ENCODE measurements around the gene PLSCR3.

Gene PLSCR3

GRCh38 chr17:7419819-7420610, 25.7 kb upstream of the PLSCR3 start, which contains the start of gene SPEM1:
Gene SPEM1, plus strand, starts transcription at chr17:7420324. Its CDS starts 61 bp downstream, at chr17:7420385.
- H3K4me3 ChIP-seq (replicated peaks; ENCODE audit: low read depth, low read length): no peak within 1 kb of the TSS

GRCh38 chr17:7418472-7419152, 24.3 kb upstream of the PLSCR3 start:
- H3K4me3 ChIP-seq (replicated peaks; ENCODE audit: low read depth, low read length): no peak overlapping the region
- TF ChIP-seq CTCF (IDR thresholded peaks at IDR 0.05; ENCODE audit: low read depth, low read length, missing control alignments): no peak
- no peak for DNase-seq (ENCODE audit: extremely low read depth, low read depth)

More at GRCh38 chr17:7419819-7420610, 25.7 kb upstream of the PLSCR3 start, which contains the start of gene SPEM1:
- TF ChIP-seq CTCF (IDR thresholded peaks at IDR 0.05; ENCODE audit: low read depth, low read length, missing control alignments): no peak
- DNase-seq (ENCODE audit: extremely low read depth, low read depth): no peak

- no peak overlapping the region for H3K4me3 ChIP-seq (replicated peaks; ENCODE audit: low read depth, low read length)
- no peak for TF ChIP-seq CTCF (IDR thresholded peaks at IDR 0.05; ENCODE audit: low read depth, low read length, missing control alignments)
- DNase-seq (ENCODE audit: extremely low read depth, low read depth): no peak
These were observed 22.8 kb upstream of the PLSCR3 start for GRCh38 chr17:7417056-7417655.

- no peak overlapping the region for H3K4me3 ChIP-seq (replicated peaks; ENCODE audit: low read depth, low read length)
- TF ChIP-seq CTCF (IDR thresholded peaks at IDR 0.05; ENCODE audit: low read depth, low read length, missing control alignments): no peak
- no peak for DNase-seq (ENCODE audit: extremely low read depth, low read depth)
These were observed 22.0 kb upstream of the PLSCR3 start for GRCh38 chr17:7416323-7416722.

- no peak for DNase-seq (ENCODE audit: extremely low read depth, low read depth)
- no peak overlapping the region for H3K4me3 ChIP-seq (replicated peaks; ENCODE audit: low read depth, low read length)
- TF ChIP-seq CTCF (IDR thresholded peaks at IDR 0.05; ENCODE audit: low read depth, low read length, missing control alignments): no peak
These were observed 21.5 kb upstream of the PLSCR3 start for GRCh38 chr17:7415784-7416183.

GRCh38 chr17:7414837-7415236, 20.5 kb upstream of the PLSCR3 start:
- H3K4me3 ChIP-seq (replicated peaks; ENCODE audit: low read depth, low read length): no peak overlapping the region
- no peak for TF ChIP-seq CTCF (IDR thresholded peaks at IDR 0.05; ENCODE audit: low read depth, low read length, missing control alignments)
- DNase-seq (ENCODE audit: extremely low read depth, low read depth): no peak

All from HFF-Myc (cell line).